ENCODE data around the gene SERTAD2. TPM values are rescaled to one million over a fixed set of nuclear protein-coding genes. Genes with fewer than 3 reads are reported as not detected.

SERTAD2 gene
- total and polyA plus RNA-seq, 7 donors = 3.3 to 13.2 (median 10.3) TPM

DNA sequence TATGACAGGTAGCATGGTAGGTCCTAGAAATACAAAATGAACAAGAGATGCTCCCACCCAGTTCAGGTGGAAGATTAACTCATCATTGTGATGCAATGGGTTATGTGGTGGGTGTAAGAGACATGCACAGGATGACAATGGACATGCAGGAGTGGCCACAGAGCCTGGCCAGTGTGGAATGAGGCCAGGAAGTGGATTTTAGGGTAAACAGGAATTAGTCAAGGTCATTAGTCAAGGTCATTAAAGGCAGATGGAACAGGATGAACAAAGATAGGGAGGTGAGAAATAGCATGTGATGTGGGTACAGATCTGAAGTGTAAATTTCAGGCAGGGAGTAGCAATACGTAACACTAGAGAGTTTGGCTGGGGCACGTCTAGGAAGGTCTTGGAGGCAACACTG is 15.6 kb upstream of the SERTAD2 start:
- intact Hi-C loops (cut with DNase I) = no loop called here
- no peak for ATAC-seq
- 71 to 89% (median 79%) methylated on average over 2 of the region's 2 CpGs for WGBS, 3 donors

DNA sequence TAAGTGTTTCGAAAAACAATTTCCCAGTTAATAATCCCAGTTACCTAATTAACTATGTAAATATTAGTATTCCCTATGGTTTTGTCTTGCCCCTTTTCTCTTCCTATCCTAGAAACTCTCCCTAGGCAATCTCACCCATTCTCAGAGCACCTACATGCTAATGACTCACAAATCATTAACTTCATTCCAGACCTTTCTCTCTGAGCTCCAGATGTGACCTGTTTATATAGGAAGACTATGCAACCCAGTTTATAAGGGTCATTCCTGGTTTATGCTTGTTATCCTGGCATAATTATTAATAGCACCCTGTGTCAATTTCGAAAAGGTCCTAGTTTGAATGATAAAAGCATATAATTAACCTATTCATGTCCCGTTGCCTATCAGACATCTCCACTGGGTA is 14.8 kb upstream of the SERTAD2 start:
- H3K27ac ChIP-seq = no peak overlapping the region
- H3K9me3 ChIP-seq = no peaks in the 10 kb centered on the region
- WGBS, 3 donors = 94 to 98% (median 96%) methylated on average over 3 of the region's 3 CpGs
- DNase-seq (no peak), ATAC-seq (no peak)
- intact Hi-C loops (cut with DNase I) = no loop called here
- H3K36me3 ChIP-seq (ENCODE audit: insufficient read depth in 1 of 2, low read depth in 1 of 2) = no peaks in the 10 kb centered on the region
- H3K4me1 ChIP-seq = peaks cover 7% of the 10 kb centered on the region
- H3K4me3 ChIP-seq = no peak overlapping the region
- TF ChIP-seq CTCF (IDR thresholded peaks at IDR 0.05) = no peak
- H3K27me3 ChIP-seq (ENCODE audit: insufficient read depth in 3 of 3, low read length in 2 of 3) = no peaks in the 10 kb centered on the region

More for the DNA sequence above, 15.6 kb upstream of the SERTAD2 start:
- no peaks in the 10 kb centered on the region for H3K27me3 ChIP-seq (ENCODE audit: insufficient read depth in 3 of 3, low read length in 2 of 3)
- no peak overlapping the region for H3K27ac ChIP-seq
- H3K4me1 ChIP-seq = peaks cover 7% of the 10 kb centered on the region
- no peaks in the 10 kb centered on the region for H3K9me3 ChIP-seq
- H3K36me3 ChIP-seq (ENCODE audit: insufficient read depth in 1 of 2, low read depth in 1 of 2) = no peaks in the 10 kb centered on the region
- TF ChIP-seq CTCF (IDR thresholded peaks at IDR 0.05) = no peak
- no peak overlapping the region for H3K4me3 ChIP-seq
- DNase-seq = no peak

GRCh38 chr2:64667535-64667934 is 13.8 kb upstream of the SERTAD2 start:
- H3K4me1 ChIP-seq = peaks cover 7% of the 10 kb centered on the region
- no peaks in the 10 kb centered on the region for H3K36me3 ChIP-seq (ENCODE audit: insufficient read depth in 1 of 2, low read depth in 1 of 2)
- H3K27ac ChIP-seq = no peak overlapping the region
- no peaks in the 10 kb centered on the region for H3K27me3 ChIP-seq (ENCODE audit: insufficient read depth in 3 of 3, low read length in 2 of 3)
- DNase-seq = no peak
- no peaks in the 10 kb centered on the region for H3K9me3 ChIP-seq
- no peak overlapping the region for H3K4me3 ChIP-seq
- ATAC-seq = no peak
- WGBS, 3 donors = 93 to 98% (median 97%) methylated on average over 1 of the region's 1 CpG
- TF ChIP-seq CTCF (IDR thresholded peaks at IDR 0.05) = no peak
- intact Hi-C loops (cut with DNase I) = no loop called here

GRCh38 chr2:64666810-64667438 is 13.2 kb upstream of the SERTAD2 start:
- Histone ChIP-seq H3K27ac (no peak overlapping the region), H3K9me3 (no peaks in the 10 kb centered on the region), H3K4me3 (no peak overlapping the region), H3K27me3 (ENCODE audit: insufficient read depth in 3 of 3, low read length in 2 of 3) (no peaks in the 10 kb centered on the region), H3K36me3 (ENCODE audit: insufficient read depth in 1 of 2, low read depth in 1 of 2) (no peaks in the 10 kb centered on the region), H3K4me1 (peaks cover 7% of the 10 kb centered on the region)
- ATAC-seq (no peak), DNase-seq (no peak)
- WGBS, 3 donors = 40 to 52% (median 44%) methylated on average over 3 of the region's 3 CpGs
- intact Hi-C loops (cut with DNase I) = no loop called here
- TF ChIP-seq CTCF (IDR thresholded peaks at IDR 0.05) = no peak

DNA sequence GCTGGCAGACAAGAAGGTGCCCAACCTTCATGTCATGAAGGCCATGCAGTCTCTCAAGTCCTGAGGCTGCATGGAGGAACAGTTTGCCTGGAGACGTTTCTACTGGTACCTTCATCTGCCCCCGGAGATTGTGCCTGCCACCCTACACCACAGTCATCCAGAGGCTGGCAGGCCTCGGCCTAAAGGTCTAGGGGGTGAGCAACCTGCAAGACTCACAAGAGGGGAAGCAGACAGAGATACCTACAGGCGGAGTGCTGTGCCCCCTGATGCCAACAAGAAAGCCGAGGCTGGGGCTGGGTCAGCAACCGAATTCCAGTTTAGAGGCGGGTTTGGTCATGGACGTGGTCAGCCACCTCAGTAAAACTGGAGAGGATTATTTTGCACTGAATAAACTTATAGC is 12.0 kb upstream of the SERTAD2 start:
- no peak for ATAC-seq
- no peak overlapping the region for H3K4me3 ChIP-seq
- no peaks in the 10 kb centered on the region for H3K27me3 ChIP-seq (ENCODE audit: insufficient read depth in 3 of 3, low read length in 2 of 3)
- DNase-seq = no peak
- no peaks in the 10 kb centered on the region for H3K9me3 ChIP-seq
- H3K27ac ChIP-seq = no peak overlapping the region
- TF ChIP-seq CTCF (IDR thresholded peaks at IDR 0.05) = no peak
- intact Hi-C loops (cut with DNase I) = no loop called here
- 94 to 99% (median 95%) methylated on average over 8 of the region's 8 CpGs for WGBS, 3 donors
- H3K36me3 ChIP-seq (ENCODE audit: insufficient read depth in 1 of 2, low read depth in 1 of 2) = no peaks in the 10 kb centered on the region
- H3K4me1 ChIP-seq = peaks cover 7% of the 10 kb centered on the region
